Endothelial cell (in vitro differentiated cells): ENCODE results near the gene GABBR1. TPM values are rescaled to one million over a fixed set of nuclear protein-coding genes. Genes with fewer than 3 reads are reported as not detected.

Experiments used
- DNase-seq: peaks from one replicate; pipeline ENCODE4 v3.0.0; 2021; ENCODE audit warnings: low spot score
- H3K27ac Mint-ChIP-seq: one replicate; pipeline ENCODE4 v1.8.0; 2021; ENCODE audit warnings: mixed read lengths, inconsistent platforms; ENCODE audit not compliant: unreplicated experiment
- H3K27me3 Mint-ChIP-seq: one replicate; pipeline ENCODE4 v1.8.0; 2021; ENCODE audit warnings: mild to moderate bottlenecking, moderate library complexity, mixed read lengths, inconsistent platforms; ENCODE audit not compliant: unreplicated experiment
- H3K36me3 Mint-ChIP-seq: one replicate; pipeline ENCODE4 v1.8.0; 2021; ENCODE audit warnings: mild to moderate bottlenecking, low read depth, mixed read lengths, inconsistent platforms; ENCODE audit not compliant: unreplicated experiment
- H3K4me1 Mint-ChIP-seq: one replicate; pipeline ENCODE4 v1.8.0; 2021; ENCODE audit warnings: mild to moderate bottlenecking, mixed read lengths, inconsistent platforms; ENCODE audit not compliant: unreplicated experiment
- H3K4me3 Mint-ChIP-seq: one replicate; pipeline ENCODE4 v1.8.0; 2021; ENCODE audit warnings: mild to moderate bottlenecking, mixed read lengths, inconsistent platforms; ENCODE audit not compliant: unreplicated experiment
- H3K9me3 Mint-ChIP-seq: one replicate; pipeline ENCODE4 v1.8.0; 2021; ENCODE audit warnings: mixed read lengths, inconsistent platforms; ENCODE audit not compliant: unreplicated experiment
- CTCF ChIP-seq: fragments of 200-600 bp; sonication (generic); IDR thresholded peaks from one replicate; pipeline ENCODE4 v1.5.0; 2021; ENCODE audit warnings: antibody characterized with exemption; ENCODE audit not compliant: unreplicated experiment
- total RNA-seq: library from RNA; stranded (reverse); fragmentation: NEBNext Ultra II Directional; extraction: Animal tissue kit (Norgen Biotek cat#: 25700); gene quantifications from one replicate; pipeline ENCODE4 v1.2.1, GENCODE V29; 2021; ENCODE audit not compliant: unreplicated experiment

The GABBR1 gene
- total RNA-seq, 1 donor from 2014 or later = 164 TPM

DNA sequence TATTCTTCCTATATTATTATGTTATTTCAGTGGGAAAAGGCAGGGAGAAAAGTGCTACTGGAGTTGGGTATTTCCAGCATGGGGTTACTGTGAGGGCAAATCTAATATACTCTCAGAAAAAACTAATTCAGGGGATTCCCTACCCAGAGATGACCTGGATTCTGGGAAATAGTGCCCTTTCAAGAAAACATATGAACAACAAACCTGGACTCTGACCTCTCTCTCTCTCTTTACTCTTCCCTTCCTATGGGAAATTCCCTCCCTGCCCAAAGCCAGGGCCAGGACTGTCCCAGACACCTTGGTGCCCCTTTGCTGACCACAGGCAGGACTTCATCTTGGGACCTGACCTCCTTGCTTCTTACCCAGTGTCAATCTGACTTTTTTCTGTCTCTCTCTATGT lies 71.9 kb downstream of the GABBR1 start:
- Mint-ChIP-seq H3K4me3 (no peak overlapping the region), H3K27me3 (no peaks in the 10 kb centered on the region), H3K4me1 (peaks cover 8% of the 10 kb centered on the region), H3K27ac (no peak overlapping the region), H3K9me3 (no peaks in the 10 kb centered on the region), H3K36me3 (no peaks in the 10 kb centered on the region)
- TF ChIP-seq CTCF = no peak
- DNase-seq = no peak

DNA sequence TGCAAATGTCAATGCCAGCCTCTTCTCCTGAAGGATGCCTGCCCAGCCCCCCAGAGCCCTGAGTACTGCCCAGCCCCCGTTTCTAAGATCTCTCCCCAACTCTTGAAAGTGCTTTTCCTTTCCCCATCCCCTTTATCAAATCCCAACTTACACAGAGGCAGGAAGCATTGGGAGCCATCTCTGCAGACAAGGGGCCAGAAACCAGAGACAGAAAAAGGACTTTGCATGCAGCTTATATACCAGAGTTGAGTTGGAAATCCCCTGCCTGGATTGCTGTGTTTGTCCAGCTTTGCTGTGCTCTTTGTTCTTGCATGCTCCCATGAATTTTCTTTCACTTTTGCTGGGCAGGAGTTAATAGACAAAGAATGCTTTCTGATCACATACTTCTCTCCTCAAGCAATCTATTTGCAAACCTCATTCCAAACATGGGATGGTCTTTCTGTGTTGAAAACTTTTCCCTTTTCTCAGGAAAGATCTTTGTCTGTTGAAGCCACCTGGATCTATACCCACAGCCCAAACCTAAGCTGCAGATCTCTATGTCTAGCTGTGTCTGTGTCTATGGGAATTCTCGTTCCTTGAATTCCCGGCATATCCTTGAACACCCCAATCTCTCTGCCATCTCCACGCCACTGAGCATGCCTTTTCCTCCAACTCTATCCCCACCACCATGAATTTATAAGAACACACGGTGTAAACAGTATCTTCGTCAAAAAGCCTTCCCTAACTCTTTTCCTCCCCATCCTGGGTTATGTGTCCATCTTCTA lies 73.3 kb downstream of the GABBR1 start, which contains the start of gene UBD:
Gene UBD, minus strand, starts transcription at position 209 of the 764 bp plus-strand sequence. Its CDS starts 31 bp downstream, at position 178.
- DNase-seq = no peak
- no peaks in the 10 kb centered on the region for H3K9me3 Mint-ChIP-seq
- peaks cover 8% of the 10 kb centered on the region for H3K4me1 Mint-ChIP-seq
- H3K4me3 Mint-ChIP-seq = no peak within 1 kb of the TSS
- no peak for TF ChIP-seq CTCF
- no peaks in the 10 kb centered on the region for H3K36me3 Mint-ChIP-seq
- no peak within 1 kb of the TSS for H3K27ac Mint-ChIP-seq
- H3K27me3 Mint-ChIP-seq = peaks cover 5% of the 10 kb centered on the region

- H3K27ac Mint-ChIP-seq = no peak overlapping the region
- H3K36me3 Mint-ChIP-seq = no peaks in the 10 kb centered on the region
- DNase-seq = no peak
- peaks cover 12% of the 10 kb centered on the region for H3K4me1 Mint-ChIP-seq
- no peaks in the 10 kb centered on the region for H3K9me3 Mint-ChIP-seq
- no peak overlapping the region for H3K4me3 Mint-ChIP-seq
- TF ChIP-seq CTCF = no peak
- H3K27me3 Mint-ChIP-seq = peaks cover 13% of the 10 kb centered on the region
Observed at GRCh38 chr6:29558439-29559079, 74.4 kb downstream of the GABBR1 start.

DNA sequence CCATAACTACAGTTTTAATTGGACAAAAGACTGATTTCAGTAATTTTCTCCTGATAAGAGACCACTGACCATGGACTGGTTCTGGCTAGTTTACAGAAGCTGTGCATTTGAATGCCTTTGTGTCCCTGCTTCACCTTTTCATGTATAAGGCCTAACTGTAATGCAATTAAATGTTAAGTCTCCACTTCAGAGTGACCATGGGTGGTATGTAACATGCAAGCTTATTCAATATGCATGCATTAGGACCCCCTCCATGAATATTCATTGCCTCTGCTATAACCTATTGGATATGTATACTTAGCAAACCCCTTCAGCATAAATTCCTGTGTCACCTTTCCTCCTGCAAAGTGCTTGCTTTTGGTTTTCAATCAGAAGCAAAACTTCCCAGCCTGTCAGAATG lies 75.7 kb downstream of the GABBR1 start:
- Mint-ChIP-seq H3K27ac (no peak overlapping the region), H3K4me1 (peaks cover 12% of the 10 kb centered on the region), H3K9me3 (no peaks in the 10 kb centered on the region), H3K36me3 (no peaks in the 10 kb centered on the region), H3K4me3 (no peak overlapping the region), H3K27me3 (peaks cover 13% of the 10 kb centered on the region)
- DNase-seq = no peak
- TF ChIP-seq CTCF = no peak

DNA sequence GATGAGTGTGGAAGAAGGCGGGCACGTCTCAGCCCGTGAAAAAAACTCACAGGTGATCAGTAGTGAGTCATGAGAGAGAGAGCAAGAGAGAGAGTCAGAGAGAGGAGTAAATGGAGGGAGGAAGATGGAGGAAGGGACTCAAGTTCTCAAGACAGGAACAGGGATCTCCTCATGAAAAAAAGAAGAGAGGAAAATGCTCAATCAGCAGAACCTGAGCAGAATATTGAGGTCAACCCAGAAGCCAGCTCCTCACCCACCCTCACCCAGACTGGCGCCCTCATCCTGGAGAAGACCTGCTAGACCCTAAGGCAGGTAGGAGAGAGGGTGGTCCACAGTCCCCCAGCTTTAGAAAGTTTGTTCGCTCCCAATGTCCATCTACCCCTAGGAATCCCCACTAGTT lies 78.2 kb downstream of the GABBR1 start:
- Mint-ChIP-seq H3K27ac (no peak overlapping the region), H3K9me3 (no peaks in the 10 kb centered on the region), H3K27me3 (peaks cover 13% of the 10 kb centered on the region), H3K36me3 (no peaks in the 10 kb centered on the region), H3K4me1 (peaks cover 9% of the 10 kb centered on the region), H3K4me3 (no peak overlapping the region)
- no peak for TF ChIP-seq CTCF
- DNase-seq = no peak
